HepG2 (cell line): ENCODE measurements around the gene SLC13A3. TPM values are rescaled to one million over a fixed set of nuclear protein-coding genes. Genes with fewer than 3 reads are reported as not detected.
A peak's percentile ranks its signal among the peaks of the same experiment; 100 is the strongest.

ENCODE experiments used
- CEBPG ChIP-seq: IDR thresholded peaks from 2 replicates; pipeline ENCODE4 v1.6.1; 2016
- CREM ChIP-seq, 2 experiments: sonication (generic) in 1 of 2; formaldehyde crosslinking in 1 of 2; IDR thresholded peaks; 2 replicates each; pipeline versions ENCODE4 v1.4.0 to v1.6.1; 2016 to 2020; ENCODE audit warnings: antibody characterized with exemption in 1 of 2, mild to moderate bottlenecking in 1 of 2, missing genetic modification reagents in 1 of 2
- ERF ChIP-seq: IDR thresholded peaks from 2 replicates; pipeline ENCODE4 v1.6.1; 2018; ENCODE audit warnings: missing biosample characterization, missing genetic modification reagents
- ETS1 ChIP-seq: sonication (generic); formaldehyde crosslinking; IDR thresholded peaks from 2 replicates; pipeline ENCODE4 v1.4.0; 2020; ENCODE audit warnings: missing genetic modification reagents
- GATAD2A ChIP-seq: IDR thresholded peaks from 2 replicates; pipeline ENCODE4 v1.6.1; 2016
- HHEX ChIP-seq: IDR thresholded peaks from 2 replicates; pipeline ENCODE4 v1.6.1; 2016; ENCODE audit warnings: control low read depth
- HINFP ChIP-seq: sonication (generic); formaldehyde crosslinking; IDR thresholded peaks from 2 replicates; pipeline ENCODE4 v1.4.0; 2020; ENCODE audit warnings: low read depth, mild to moderate bottlenecking, missing genetic modification reagents
- HOXD1 ChIP-seq: sonication (generic); formaldehyde crosslinking; IDR thresholded peaks from 2 replicates; pipeline ENCODE4 v1.5.0; 2020; ENCODE audit warnings: missing genetic modification reagents
- JUND ChIP-seq: sonication (generic); formaldehyde crosslinking; IDR thresholded peaks from 2 replicates; pipeline ENCODE4 v1.8.0; 2022; ENCODE audit warnings: mild to moderate bottlenecking, missing genetic modification reagents
- MBD4 ChIP-seq: IDR thresholded peaks from 2 replicates; pipeline ENCODE4 v1.6.1; 2012; ENCODE audit warnings: low read length, inconsistent platforms, borderline replicate concordance
- MTF1 ChIP-seq: sonication (generic); formaldehyde crosslinking; IDR thresholded peaks from 2 replicates; pipeline ENCODE4 v1.5.0; 2020; ENCODE audit warnings: missing genetic modification reagents
- NBN ChIP-seq: fragments of 450-650 bp; conservative IDR thresholded peaks from 2 replicates; pipeline ENCODE4 v1.6.1; 2017
- NR0B2 ChIP-seq: sonication (generic); formaldehyde crosslinking; IDR thresholded peaks from 2 replicates; pipeline ENCODE4 v1.4.0; 2020; ENCODE audit warnings: mild to moderate bottlenecking, missing genetic modification reagents
- REPIN1 ChIP-seq: sonication (generic); formaldehyde crosslinking; IDR thresholded peaks from 2 replicates; pipeline ENCODE4 v1.8.0; 2022; ENCODE audit warnings: missing genetic modification reagents, low read depth, mild to moderate bottlenecking, borderline replicate concordance
- RXRB ChIP-seq: IDR thresholded peaks from 2 replicates; pipeline ENCODE4 v1.6.1; 2016; ENCODE audit warnings: borderline replicate concordance, missing genetic modification reagents, missing compliant biosample characterization
- TEAD2 ChIP-seq: sonication (generic); formaldehyde crosslinking; IDR thresholded peaks from 2 replicates; pipeline ENCODE4 v1.9.0; 2021; ENCODE audit warnings: missing genetic modification reagents
- TFE3 ChIP-seq: IDR thresholded peaks from 2 replicates; pipeline ENCODE4 v1.6.1; 2016
- ZNF441 ChIP-seq: sonication (generic); formaldehyde crosslinking; IDR thresholded peaks from 2 replicates; pipeline ENCODE4 v1.7.0; 2021; ENCODE audit warnings: missing genetic modification reagents, borderline replicate concordance
- ZNF629 ChIP-seq: sonication (generic); formaldehyde crosslinking; conservative IDR thresholded peaks from 2 replicates; pipeline ENCODE4 v1.5.0; 2020; ENCODE audit warnings: missing genetic modification reagents
- ZNF724P ChIP-seq: sonication (generic); formaldehyde crosslinking; IDR thresholded peaks from 2 replicates; pipeline ENCODE4 v1.8.0; 2022; ENCODE audit warnings: missing genetic modification reagents, borderline replicate concordance
- ZNF841 ChIP-seq: sonication (generic); formaldehyde crosslinking; IDR thresholded peaks from 2 replicates; pipeline ENCODE4 v1.8.1; 2023; ENCODE audit warnings: missing genetic modification reagents, borderline replicate concordance
- polyA plus RNA-seq, 8 experiments: library from polyadenylated mRNA; depleted of rRNA in 3 of 8; stranded (reverse) in 7 of 8; unstranded in 1 of 8; fragments of >200 nt; fragmentation: Illumina TruSeq in 4 of 8; extraction: Trizol in 4 of 8; gene quantifications; 2 replicates each; pipeline versions ENCODE4 v1.2.1 to v1.2.3, GENCODE V29; 2011 to 2016; ENCODE audit warnings: low read depth in 4 of 8, missing spikeins in 1 of 8, mixed read lengths in 1 of 8; ENCODE audit not compliant: insufficient read depth in 1 of 8
- total RNA-seq, 5 experiments: library from RNA; depleted of rRNA; stranded (reverse); fragments of >200 nt; fragmentation: Illumina TruSeq; extraction: Trizol; gene quantifications; 2 replicates each; pipeline ENCODE4 v1.2.3, GENCODE V29; 2016; ENCODE audit warnings: low read depth in 1 of 5
- TF ChIP-seq, protein P1 (sequence below): sonication (generic); formaldehyde crosslinking; IDR thresholded peaks from 2 replicates; pipeline ENCODE4 v1.4.0; 2020; ENCODE audit warnings: mild to moderate bottlenecking, missing genetic modification reagents, borderline replicate concordance

SLC13A3 gene
- total and polyA plus RNA-seq, 2 of the 13 experiments (the other 11 are each of a cell fraction or from before 2014, with no cell fraction given): 66.5 to 76.0 TPM

- TF ChIP-seq ZNF841 (no peak), ERF (peak; percentile 28; the same call in 1 of the 2 replicates), NR0B2 (CRISPR knock-in tag) (no peak), TFE3 (no peak; the same call in 1 of the 2 replicates), ZNF724P (CRISPR knock-in tag) (no peak), MTF1 (CRISPR knock-in tag) (no peak), HOXD1 (CRISPR knock-in tag) (no peak), ETS1 (CRISPR knock-in tag) (no peak), MBD4 (no peak), ZNF629 (CRISPR knock-in tag) (peak; percentile 96), REPIN1 (CRISPR knock-in tag) (no peak), GATAD2A (CRISPR knock-in tag) (0 out of 2 replicates have a peak, but pooled peaks have one; percentile 8), JUND (CRISPR knock-in tag) (0 out of 2 replicates have a peak, but pooled peaks have one; percentile 12), RXRB (CRISPR knock-in tag) (no peak), HHEX (no peak), TEAD2 (no peak), CEBPG (0 out of 2 replicates have a peak, but pooled peaks have one; percentile 4), CREM (IDR thresholded peaks at IDR 0.05) (no peak), CREM (CRISPR knock-in tag; IDR thresholded peaks at IDR 0.05) (no peak), NBN (no peak), ZNF441 (CRISPR knock-in tag) (0 out of 2 replicates have a peak, but pooled peaks have one; percentile 25), HINFP (CRISPR knock-in tag) (no peak)
- TF ChIP-seq, protein P1, sequence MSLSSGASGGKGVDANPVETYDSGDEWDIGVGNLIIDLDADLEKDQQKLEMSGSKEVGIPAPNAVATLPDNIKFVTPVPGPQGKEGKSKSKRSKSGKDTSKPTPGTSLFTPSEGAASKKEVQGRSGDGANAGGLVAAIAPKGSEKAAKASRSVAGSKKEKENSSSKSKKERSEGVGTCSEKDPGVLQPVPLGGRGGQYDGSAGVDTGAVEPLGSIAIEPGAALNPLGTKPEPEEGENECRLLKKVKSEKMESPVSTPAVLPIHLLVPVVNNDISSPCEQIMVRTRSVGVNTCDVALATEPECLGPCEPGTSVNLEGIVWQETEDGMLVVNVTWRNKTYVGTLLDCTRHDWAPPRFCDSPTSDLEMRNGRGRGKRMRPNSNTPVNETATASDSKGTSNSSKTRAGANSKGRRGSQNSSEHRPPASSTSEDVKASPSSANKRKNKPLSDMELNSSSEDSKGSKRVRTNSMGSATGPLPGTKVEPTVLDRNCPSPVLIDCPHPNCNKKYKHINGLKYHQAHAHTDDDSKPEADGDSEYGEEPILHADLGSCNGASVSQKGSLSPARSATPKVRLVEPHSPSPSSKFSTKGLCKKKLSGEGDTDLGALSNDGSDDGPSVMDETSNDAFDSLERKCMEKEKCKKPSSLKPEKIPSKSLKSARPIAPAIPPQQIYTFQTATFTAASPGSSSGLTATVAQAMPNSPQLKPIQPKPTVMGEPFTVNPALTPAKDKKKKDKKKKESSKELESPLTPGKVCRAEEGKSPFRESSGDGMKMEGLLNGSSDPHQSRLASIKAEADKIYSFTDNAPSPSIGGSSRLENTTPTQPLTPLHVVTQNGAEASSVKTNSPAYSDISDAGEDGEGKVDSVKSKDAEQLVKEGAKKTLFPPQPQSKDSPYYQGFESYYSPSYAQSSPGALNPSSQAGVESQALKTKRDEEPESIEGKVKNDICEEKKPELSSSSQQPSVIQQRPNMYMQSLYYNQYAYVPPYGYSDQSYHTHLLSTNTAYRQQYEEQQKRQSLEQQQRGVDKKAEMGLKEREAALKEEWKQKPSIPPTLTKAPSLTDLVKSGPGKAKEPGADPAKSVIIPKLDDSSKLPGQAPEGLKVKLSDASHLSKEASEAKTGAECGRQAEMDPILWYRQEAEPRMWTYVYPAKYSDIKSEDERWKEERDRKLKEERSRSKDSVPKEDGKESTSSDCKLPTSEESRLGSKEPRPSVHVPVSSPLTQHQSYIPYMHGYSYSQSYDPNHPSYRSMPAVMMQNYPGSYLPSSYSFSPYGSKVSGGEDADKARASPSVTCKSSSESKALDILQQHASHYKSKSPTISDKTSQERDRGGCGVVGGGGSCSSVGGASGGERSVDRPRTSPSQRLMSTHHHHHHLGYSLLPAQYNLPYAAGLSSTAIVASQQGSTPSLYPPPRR (CRISPR knock-in tag): 0 out of 2 replicates have a peak, but pooled peaks have one; percentile 28
Measured at GRCh38 chr20:46649965-46650542, 1.2 kb downstream of the SLC13A3 start (continued).
